Transverse colon (tissue), 4 donors: Measurements from ENCODE around the gene ZNF440. TPM values are rescaled to one million over a fixed set of nuclear protein-coding genes. Genes with fewer than 3 reads are reported as not detected.
"Not testable (repeated sequence)": the region's sequence is repeated elsewhere in the genome, so short reads cannot be mapped to it uniquely, and the experiment has no call there.

Experiments
- DNase-seq: peaks from one replicate; pipeline ENCODE4 v3.0.0-alpha.2; 2019
- H3K27ac ChIP-seq, 4 donors: fragments of 200-600 bp; sonication (generic); 2 replicates each; pipeline ENCODE4 v1.5.1; 2016 to 2018; ENCODE audit warnings: inconsistent platforms in 4 of 4
- H3K27me3 ChIP-seq: fragments of 200-600 bp; sonication (generic); 2 replicates; pipeline ENCODE4 v1.5.1; 2017; ENCODE audit warnings: inconsistent platforms
- H3K36me3 ChIP-seq, 4 donors: fragments of 200-600 bp; sonication (generic); 2 replicates each; pipeline ENCODE4 v1.5.1; 2017 to 2019; ENCODE audit warnings: inconsistent platforms in 4 of 4
- H3K4me1 ChIP-seq, 4 donors: fragments of 200-600 bp; sonication (generic); 2 replicates each; pipeline ENCODE4 v1.5.1; 2017 to 2020; ENCODE audit warnings: inconsistent platforms in 4 of 4
- H3K4me3 ChIP-seq, 4 donors: fragments of 200-600 bp; sonication (generic); 1 replicate in 1 of 4; 2 replicates in 3 of 4; pipeline versions ENCODE4 v1.5.1 to v1.6.1; 2017 to 2019; ENCODE audit warnings: inconsistent platforms in 4 of 4
- H3K9me3 ChIP-seq, 2 donors: fragments of 200-600 bp; sonication (generic); 2 replicates each; pipeline ENCODE4 v1.5.1; 2017 to 2019; ENCODE audit warnings: inconsistent platforms in 2 of 2
- EP300 ChIP-seq: sonication (generic); formaldehyde crosslinking; IDR thresholded peaks from one replicate; pipeline ENCODE4 v1.6.1; 2017; ENCODE audit warnings: antibody characterized with exemption, low read depth
- POLR2A ChIP-seq: fragments of 450-650 bp; IDR thresholded peaks from one replicate; pipeline ENCODE4 v1.6.1; 2016; ENCODE audit warnings: antibody characterized with exemption, mild to moderate bottlenecking, moderate library complexity
- POLR2AphosphoS5 ChIP-seq, 3 donors: sonication (generic); formaldehyde crosslinking; IDR thresholded peaks; one replicate each; pipeline ENCODE4 v1.6.1; 2016; ENCODE audit warnings: antibody characterized with exemption in 3 of 3
- WGBS, 2 donors: methylation state at CpG; one replicate each; pipeline ENCODE4 v1.1.5; 2018; ENCODE audit warnings: low coverage in 1 of 2; 5-methylcytosine and 5-hydroxymethylcytosine counted together
- in situ Hi-C, 4 donors: fragments of 200-750 bp; cut with MboI; loops; one replicate each; pipeline versions ENCODE4 v1.15.0 to v1.15.1; 2017; ENCODE audit warnings: low sequenced_read_pairs in 3 of 4, low pct_ligation_motif_present in 1 of 4, low pct_unique_long_range_greater_than_20kb in 1 of 4
- intact Hi-C: fragments of 100-400 bp; cut with DNase I; formaldehyde crosslinking; loops from one replicate; pipeline ENCODE4 v1.15.1; 2023; ENCODE audit warnings: low total_unique reads
- total RNA-seq, 4 donors: library from RNA; depleted of rRNA; stranded (reverse); fragments of >200 nt; gene quantifications; one replicate each; pipeline ENCODE4 v1.1.0, GENCODE V29; 2016
- TF ChIP-seq, protein P1 (sequence below), 5 experiments: fragments of 200-600 bp in 3 of 5; fragments of 450-650 bp in 2 of 5; sonication (generic) in 3 of 5; IDR thresholded peaks; 1 replicate in 2 of 5; 2 replicates in 3 of 5; pipeline ENCODE4 v1.5.1; 2016 to 2017; ENCODE audit warnings: antibody characterized with exemption in 5 of 5, inconsistent platforms in 3 of 5, mild to moderate bottlenecking in 2 of 5, moderate library complexity in 1 of 5

Gene ZNF440
- total RNA-seq, 4 donors from 2014 or later, result 44.1 to 51.3 (median 48.2) TPM

DNA sequence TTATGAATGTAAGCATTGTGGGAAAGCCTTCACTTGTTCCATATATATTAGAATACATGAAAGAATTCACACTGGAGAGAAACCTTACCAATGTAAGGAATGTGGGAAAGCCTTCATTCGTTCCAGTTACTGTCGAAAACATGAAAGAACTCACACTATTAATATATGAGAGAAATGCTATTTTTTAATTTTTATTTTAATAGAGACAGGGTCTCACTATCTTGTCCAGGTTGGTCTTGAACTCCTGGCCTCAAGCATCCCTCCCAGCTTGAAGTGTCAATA is 7.0 kb upstream of the ZNF440 start:
- Histone ChIP-seq H3K27me3 (no peaks in the 10 kb centered on the region), H3K4me1 (no peaks in the 10 kb centered on the region), H3K4me3 (no peak overlapping the region), H3K36me3 (peaks cover 0 to 17% (median 7%) of the 10 kb centered on the region in 4 donors), H3K27ac (no peak overlapping the region), H3K9me3 (peaks cover 21 to 29% of the 10 kb centered on the region in 2 donors)
- intact Hi-C loops (no loop called here), in situ Hi-C loops (no loop called here)
- TF ChIP-seq EP300, result no peak
- no peak for TF ChIP-seq POLR2AphosphoS5 (IDR thresholded peaks at IDR 0.05)
- TF ChIP-seq, protein P1, sequence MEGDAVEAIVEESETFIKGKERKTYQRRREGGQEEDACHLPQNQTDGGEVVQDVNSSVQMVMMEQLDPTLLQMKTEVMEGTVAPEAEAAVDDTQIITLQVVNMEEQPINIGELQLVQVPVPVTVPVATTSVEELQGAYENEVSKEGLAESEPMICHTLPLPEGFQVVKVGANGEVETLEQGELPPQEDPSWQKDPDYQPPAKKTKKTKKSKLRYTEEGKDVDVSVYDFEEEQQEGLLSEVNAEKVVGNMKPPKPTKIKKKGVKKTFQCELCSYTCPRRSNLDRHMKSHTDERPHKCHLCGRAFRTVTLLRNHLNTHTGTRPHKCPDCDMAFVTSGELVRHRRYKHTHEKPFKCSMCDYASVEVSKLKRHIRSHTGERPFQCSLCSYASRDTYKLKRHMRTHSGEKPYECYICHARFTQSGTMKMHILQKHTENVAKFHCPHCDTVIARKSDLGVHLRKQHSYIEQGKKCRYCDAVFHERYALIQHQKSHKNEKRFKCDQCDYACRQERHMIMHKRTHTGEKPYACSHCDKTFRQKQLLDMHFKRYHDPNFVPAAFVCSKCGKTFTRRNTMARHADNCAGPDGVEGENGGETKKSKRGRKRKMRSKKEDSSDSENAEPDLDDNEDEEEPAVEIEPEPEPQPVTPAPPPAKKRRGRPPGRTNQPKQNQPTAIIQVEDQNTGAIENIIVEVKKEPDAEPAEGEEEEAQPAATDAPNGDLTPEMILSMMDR (IDR thresholded peaks at IDR 0.05), result no peak
- TF ChIP-seq POLR2A, result no peak
- no peak for DNase-seq
- 92% methylated on average over 2 of the region's 2 CpGs for WGBS, 2 donors

DNA sequence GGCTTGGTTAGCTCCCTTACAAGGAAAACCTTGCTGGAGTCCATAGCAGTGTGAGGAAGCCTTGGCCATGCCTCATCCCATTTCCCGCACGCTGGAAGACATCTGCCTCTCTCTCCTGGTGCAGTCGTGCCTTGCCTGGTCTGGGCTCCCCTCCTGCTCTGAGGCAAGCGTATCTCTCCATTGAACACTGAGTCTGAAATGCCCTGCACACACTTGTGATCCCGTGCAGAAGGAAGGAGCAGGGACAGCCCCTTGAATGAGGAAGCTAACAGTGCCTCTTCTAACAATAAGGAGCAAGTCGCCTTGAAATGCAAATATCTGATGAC is 407 bp upstream of the ZNF440 start:
- Histone ChIP-seq H3K4me1 (peaks cover 0 to 18% (median 17%) of the 10 kb centered on the region in 4 donors), H3K36me3 (peaks cover 0 to 11% (median 1%) of the 10 kb centered on the region in 4 donors), H3K27ac (peak overlapping the region; percentile 94 to 98 (median 96)), H3K27me3 (no peaks in the 10 kb centered on the region), H3K9me3 (no peaks in the 10 kb centered on the region), H3K4me3 (peak overlapping the region; percentile 83 to 97 (median 84))
- intact Hi-C loops, result no loop called here
- no peak for DNase-seq
- in situ Hi-C loops, result no loop called here
- TF ChIP-seq, protein P1 (IDR thresholded peaks at IDR 0.05), result no peak
- TF ChIP-seq EP300 (no peak), POLR2AphosphoS5 (IDR thresholded peaks at IDR 0.05) (no peak), POLR2A (no peak)
- WGBS, 2 donors, result 0% methylated on average over 6 of the region's 6 CpGs; no CpG with 5 or more reads in 1 of the 2 donors

DNA sequence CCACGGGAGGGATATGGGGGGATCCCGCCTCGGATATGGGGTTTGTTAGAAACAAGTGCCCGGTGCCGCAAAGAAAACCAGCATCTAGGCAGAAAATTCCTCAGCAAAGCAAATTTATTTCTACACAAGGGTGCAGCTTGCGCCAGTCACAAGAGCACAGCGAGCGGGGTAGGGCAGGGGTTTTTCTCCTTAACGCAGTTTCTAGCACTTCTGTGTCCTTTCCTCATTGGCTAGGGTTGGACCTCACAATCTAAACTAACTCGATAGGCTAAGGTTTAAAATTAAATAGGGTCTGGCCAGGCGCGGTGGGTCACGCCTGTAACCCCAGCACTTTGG is 595 bp downstream of the ZNF440 start:
- Histone ChIP-seq H3K4me1 (peaks cover 0 to 18% (median 17%) of the 10 kb centered on the region in 4 donors), H3K36me3 (peaks cover 0 to 21% (median 4%) of the 10 kb centered on the region in 4 donors), H3K9me3 (peaks cover 0 to 3% of the 10 kb centered on the region in 2 donors), H3K4me3 (peak overlapping the region; percentile 83 to 97 (median 84)), H3K27ac (peak overlapping the region; percentile 94 to 98 (median 96)), H3K27me3 (no peaks in the 10 kb centered on the region)
- in situ Hi-C loops, result no loop called here
- peak; percentile 24 for DNase-seq
- TF ChIP-seq, protein P1 (IDR thresholded peaks at IDR 0.05), result no peak
- no peak for TF ChIP-seq POLR2AphosphoS5 (IDR thresholded peaks at IDR 0.05)
- TF ChIP-seq POLR2A, result no peak
- TF ChIP-seq EP300, result no peak
- intact Hi-C loops, result no loop called here
- WGBS, 2 donors, result 0 to 9% methylated on average over 2 to 13 of the region's 13 CpGs

DNA sequence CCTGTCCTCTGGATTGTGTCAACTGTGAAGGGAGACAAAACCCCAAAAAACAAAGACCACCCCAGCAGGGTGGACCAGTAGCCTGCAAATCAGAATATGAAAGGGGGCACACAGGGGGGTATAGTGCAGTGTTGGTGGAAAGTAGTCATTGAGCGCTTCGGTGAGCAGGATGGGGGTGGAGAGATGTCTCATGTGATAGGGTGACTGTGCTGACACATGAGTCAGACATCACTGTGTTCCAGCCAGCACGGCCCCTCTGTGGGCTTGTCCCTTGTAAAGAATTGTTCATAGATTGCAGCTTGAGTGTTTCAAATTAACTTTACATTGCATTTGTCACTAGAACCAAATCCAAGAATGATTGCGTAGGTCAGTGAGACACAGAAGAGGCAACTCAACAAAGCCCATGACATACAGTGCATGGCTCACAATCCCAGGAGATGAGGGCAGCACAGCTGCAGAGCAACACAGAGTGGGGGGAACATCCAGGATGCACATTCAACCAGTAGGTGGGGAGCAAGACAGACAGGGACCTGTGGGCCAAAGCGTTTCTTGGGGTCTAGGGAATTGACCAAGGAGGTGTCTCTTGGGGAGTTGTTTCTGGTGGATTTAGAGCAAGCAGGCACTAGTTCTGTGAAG is 7.5 kb downstream of the ZNF440 start:
- DNase-seq, result no peak
- TF ChIP-seq POLR2AphosphoS5 (IDR thresholded peaks at IDR 0.05) (no peak), POLR2A (no peak), EP300 (no peak)
- TF ChIP-seq, protein P1 (IDR thresholded peaks at IDR 0.05), result no peak
- Histone ChIP-seq H3K9me3 (peaks cover 6 to 15% of the 10 kb centered on the region in 2 donors), H3K4me1 (no peaks in the 10 kb centered on the region), H3K27me3 (no peaks in the 10 kb centered on the region), H3K36me3 (peaks cover 0 to 55% (median 17%) of the 10 kb centered on the region in 4 donors), H3K27ac (no peak overlapping the region), H3K4me3 (no peak overlapping the region)
- in situ Hi-C loops, result no loop called here
- WGBS, 2 donors, result 89 to 100% methylated on average over 2 to 5 of the region's 5 CpGs
- intact Hi-C loops, result no loop called here

DNA sequence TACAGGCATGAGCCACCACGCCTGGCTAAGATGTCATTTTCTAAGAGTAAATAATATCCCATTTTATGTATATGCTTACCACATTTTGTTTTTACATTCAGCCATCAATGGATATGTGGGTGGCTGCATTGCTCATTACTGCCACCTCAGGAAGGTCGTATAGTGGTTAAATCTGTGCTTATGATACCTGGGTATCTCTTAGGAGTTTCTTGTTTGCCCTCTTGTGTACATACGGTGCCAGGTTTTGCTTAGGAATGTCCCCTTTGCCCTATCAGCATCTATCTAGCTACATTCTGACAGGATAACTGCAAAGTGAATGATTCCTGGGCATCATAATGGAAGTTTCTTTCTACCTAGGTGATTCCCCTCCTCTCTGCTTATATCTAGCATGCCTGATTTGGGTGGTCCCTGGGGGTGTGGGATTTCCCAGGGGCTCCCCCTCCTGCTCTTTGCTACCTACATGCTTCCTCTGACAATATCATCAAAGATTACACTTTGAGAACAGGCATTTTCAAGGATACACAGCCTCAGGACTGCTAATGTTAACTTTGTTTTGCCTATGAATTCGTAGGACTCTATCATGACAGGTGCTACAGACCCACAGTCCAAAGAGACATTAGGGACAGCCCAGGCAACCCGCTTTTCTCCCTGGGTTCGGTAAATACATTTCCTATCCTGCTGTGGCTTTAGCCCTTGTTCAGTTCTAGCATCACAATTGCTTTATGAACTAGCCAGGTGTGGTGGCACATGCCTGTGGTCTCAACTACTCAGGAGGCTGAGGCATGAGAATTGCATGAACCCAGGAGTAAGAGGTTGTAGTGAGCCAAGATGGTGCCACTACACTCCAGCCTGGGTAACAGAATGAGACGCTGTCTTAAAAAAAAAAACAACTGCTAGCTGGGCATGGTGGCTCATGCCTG is 15.1 kb downstream of the ZNF440 start:
- Histone ChIP-seq H3K36me3 (peaks cover 5 to 82% (median 39%) of the 10 kb centered on the region in 4 donors), H3K9me3 (peaks cover 48 to 81% of the 10 kb centered on the region in 2 donors)
- H3K27ac ChIP-seq, intact Hi-C loops, DNase-seq, H3K4me1 ChIP-seq, H3K4me3 ChIP-seq, H3K27me3 ChIP-seq, in situ Hi-C loops: not testable (repeated sequence)
- WGBS, 2 donors, result 85 to 93% methylated on average over 2 to 7 of the region's 7 CpGs
